SK-N-SH (cell line): ENCODE measurements around the gene MIEN1. TPM values are rescaled to one million over a fixed set of nuclear protein-coding genes. Genes with fewer than 3 reads are reported as not detected.
A peak's percentile ranks its signal among the peaks of the same experiment; 100 is the strongest.

Experiments used
- CTCF ChIA-PET: fragments of 300-600, 350-600 bp; formaldehyde crosslinking; extraction: SDS; loops from one replicate; lab custom pipeline; 2021; lab: Yijun Ruan, JAX
- POLR2A ChIA-PET: fragments of 350-600 bp; sonication (Branson Sonifier 250); formaldehyde crosslinking; extraction: SDS; loops from one replicate; lab custom pipeline; 2020; ENCODE audit warnings: antibody characterized with exemption, inconsistent platforms; lab: Yijun Ruan, JAX
- DNase-seq: peaks from one replicate; pipeline ENCODE4 v3.0.0; 2012
- H2AFZ ChIP-seq: fragments of 200-600 bp; sonication (generic); 2 replicates; pipeline ENCODE4 v1.8.1; 2016; ENCODE audit warnings: antibody characterized with exemption, mild to moderate bottlenecking, low read depth
- H3F3A ChIP-seq: fragments of 200-600 bp; sonication (generic); replicated peaks from 2 replicates; pipeline ENCODE3; 2016; ENCODE audit warnings: antibody characterized with exemption, mild to moderate bottlenecking; ENCODE audit not compliant: insufficient read depth
- H3K27ac ChIP-seq, 2 experiments: fragments of 200-500 bp in 1 of 2; fragments of 200-600 bp in 1 of 2; sonication (Bioruptor generic) in 1 of 2; sonication (generic), shearing (Covaris generic) in 1 of 2; 2 replicates each; pipeline versions ENCODE4 v1.5.1 to v1.6.1; 2014 to 2016; ENCODE audit warnings: low read depth in 2 of 2, inconsistent platforms in 1 of 2, low read length in 1 of 2, mild to moderate bottlenecking in 1 of 2, mixed read lengths in 1 of 2
- H3K27me3 ChIP-seq: fragments of 200-600 bp; sonication (generic), shearing (Covaris generic); 2 replicates; pipeline ENCODE4 v1.6.1; 2016; ENCODE audit warnings: mixed run types; ENCODE audit not compliant: insufficient read depth
- H3K36me3 ChIP-seq, 2 experiments: fragments of 200-500 bp in 1 of 2; fragments of 200-600 bp in 1 of 2; sonication (Bioruptor generic) in 1 of 2; sonication (generic) in 1 of 2; replicated peaks in 1 of 2; 2 replicates each; pipeline versions ENCODE3 to v1.5.1; 2014 to 2016; ENCODE audit warnings: low read length in 1 of 2, mild to moderate bottlenecking in 1 of 2; ENCODE audit not compliant: insufficient read depth in 2 of 2, control insufficient read depth in 1 of 2
- H3K4me1 ChIP-seq, 2 experiments: fragments of 200-500 bp in 1 of 2; fragments of 200-600 bp in 1 of 2; sonication (Bioruptor generic) in 1 of 2; sonication (generic), shearing (Covaris generic) in 1 of 2; 2 replicates each; pipeline versions ENCODE4 v1.5.1 to v1.6.1; 2014 to 2016; ENCODE audit warnings: low read depth in 1 of 2, low read length in 1 of 2, mixed run types in 1 of 2; ENCODE audit not compliant: insufficient read depth in 2 of 2, control insufficient read depth in 1 of 2
- H3K4me2 ChIP-seq: fragments of 200-600 bp; sonication (generic), shearing (Covaris generic); 2 replicates; pipeline ENCODE4 v1.6.1; 2017; ENCODE audit warnings: mixed run types
- H3K4me3 ChIP-seq, 2 experiments: fragments of 200-500 bp in 1 of 2; fragments of 200-600 bp in 1 of 2; sonication (Bioruptor generic) in 1 of 2; sonication (generic), shearing (Covaris generic) in 1 of 2; 2 replicates each; pipeline versions ENCODE4 v1.5.1 to v1.8.1; 2014 to 2016; ENCODE audit warnings: low read depth in 2 of 2, inconsistent platforms in 1 of 2, low read length in 1 of 2, mild to moderate bottlenecking in 1 of 2, mixed read lengths in 1 of 2, moderate library complexity in 1 of 2
- H3K79me2 ChIP-seq: fragments of 200-600 bp; sonication (generic); 2 replicates; pipeline ENCODE4 v1.8.1; 2017; ENCODE audit warnings: mild to moderate bottlenecking; ENCODE audit not compliant: insufficient read depth
- H3K9ac ChIP-seq: fragments of 200-600 bp; sonication (generic); 2 replicates; pipeline ENCODE4 v1.6.1; 2017; ENCODE audit warnings: mixed run types
- H3K9me2 ChIP-seq: fragments of 200-600 bp; sonication (generic); 2 replicates; pipeline ENCODE4 v1.6.1; 2017; ENCODE audit warnings: mixed run types
- H3K9me3 ChIP-seq: fragments of 200-600 bp; sonication (generic); 2 replicates; pipeline ENCODE4 v1.6.1; 2017; ENCODE audit warnings: mixed run types, mild to moderate bottlenecking, moderate library complexity
- H4K20me1 ChIP-seq: fragments of 200-600 bp; sonication (generic); 2 replicates; pipeline ENCODE4 v1.6.1; 2017; ENCODE audit warnings: mild to moderate bottlenecking, mixed run types; ENCODE audit not compliant: insufficient read depth
- FOSL2 ChIP-seq: IDR thresholded peaks from 2 replicates; pipeline ENCODE4 v1.4.0; 2012; ENCODE audit warnings: low read depth, mild to moderate bottlenecking, moderate library complexity, borderline replicate concordance
- MXI1 ChIP-seq: IDR thresholded peaks from 2 replicates; pipeline ENCODE4 v1.6.1; 2012; ENCODE audit warnings: mild to moderate bottlenecking, low read depth, low read length, improper control_type of control experiment
- RCOR1 ChIP-seq: fragments of 150-350 bp; IDR thresholded peaks from 2 replicates; pipeline ENCODE4 v1.6.1; 2017; ENCODE audit warnings: antibody characterized with exemption, low read length
- SIN3A ChIP-seq: IDR thresholded peaks from 2 replicates; pipeline ENCODE4 v1.6.1; 2012; ENCODE audit warnings: low read depth, mild to moderate bottlenecking, low read length, moderate library complexity, borderline replicate concordance
- WGBS: methylation state at CpG from one replicate; pipeline ENCODE4 v1.1.6; 2017; ENCODE audit warnings: low lambda C conversion rate; 5-methylcytosine and 5-hydroxymethylcytosine counted together
- polyA plus RNA-seq, 3 experiments: library from polyadenylated mRNA; depleted of rRNA; stranded (reverse); fragments of >200 nt; gene quantifications; 2 replicates each; pipeline ENCODE4 v1.2.3, GENCODE V29; 2012
- TF ChIP-seq, protein P1 (sequence below): fragments of 150-350 bp; IDR thresholded peaks from 2 replicates; pipeline ENCODE4 v1.6.1; 2016; ENCODE audit warnings: mild to moderate bottlenecking, low read depth, low read length
- TF ChIP-seq, protein P2 (sequence below): fragments of 200-600 bp; sonication (generic); IDR thresholded peaks from 2 replicates; pipeline ENCODE4 v1.6.1; 2017; ENCODE audit warnings: antibody characterized with exemption, mild to moderate bottlenecking, moderate library complexity

The MIEN1 gene
- polyA plus RNA-seq, 1 of the 3 experiments (the other 2 are of a cell fraction): 100 TPM

DNA sequence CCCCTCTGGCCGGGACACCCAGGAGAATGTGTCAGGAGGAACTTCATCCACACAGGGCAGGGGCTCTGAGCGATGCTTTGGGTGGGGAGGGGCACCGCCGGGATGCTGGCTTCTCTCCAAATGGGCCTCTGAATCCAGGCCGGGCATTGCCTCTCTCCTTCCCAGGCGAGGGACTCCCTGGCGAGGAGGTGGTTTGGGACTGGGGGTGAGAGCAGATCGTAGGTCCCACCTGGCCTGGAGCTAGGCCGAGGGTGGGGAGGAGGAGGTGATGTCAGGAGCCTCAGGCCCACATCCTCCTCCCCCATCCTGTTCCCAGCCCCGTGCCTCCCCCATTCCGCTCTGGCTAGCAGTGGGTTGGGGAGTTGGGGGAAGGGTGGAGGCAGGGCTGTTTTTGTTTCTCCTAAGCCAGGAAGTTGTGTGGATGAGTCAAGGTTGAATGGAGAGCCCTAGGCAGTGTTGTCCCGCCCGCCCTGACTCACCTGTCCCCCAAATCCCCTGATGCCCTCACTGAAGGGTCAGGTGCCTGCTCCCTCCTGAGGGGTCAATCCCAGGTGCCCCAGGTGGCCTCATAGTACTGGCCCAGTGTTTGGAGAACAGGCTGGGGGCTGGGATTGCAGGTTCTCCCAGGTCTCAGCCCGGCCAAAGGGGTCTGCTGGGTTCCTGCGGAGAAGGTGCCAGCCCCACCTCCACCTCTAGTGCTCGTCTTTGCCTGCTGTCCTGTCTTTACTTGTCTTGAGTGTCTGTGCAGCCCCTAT is 10.2 kb upstream of the MIEN1 start:
- H4K20me1 ChIP-seq: no peaks in the 10 kb centered on the region
- H3K79me2 ChIP-seq: no peaks in the 10 kb centered on the region
- no peak overlapping the region for H3K27ac ChIP-seq
- DNase-seq: peak; percentile 26
- H3K36me3 ChIP-seq: no peaks in the 10 kb centered on the region
- H3K9me3 ChIP-seq: no peaks in the 10 kb centered on the region
- H3K4me3 ChIP-seq: no peak overlapping the region
- POLR2A ChIA-PET: no interaction called here
- CTCF ChIA-PET: interaction anchor here (0.6 kb wide), 1 partner anchor 101 kb away, joined by 3 read pairs; no protein-coding TSS in a partner anchor
- H3F3A ChIP-seq: no peaks in the 10 kb centered on the region
- H3K9me2 ChIP-seq: no peaks in the 10 kb centered on the region
- no peak overlapping the region for H3K9ac ChIP-seq
- 0 out of 2 replicates have a peak, but pooled peaks cover 7% of the 10 kb centered on the region for H3K27me3 ChIP-seq
- H3K4me2 ChIP-seq: no peak overlapping the region
- no peak for TF ChIP-seq SIN3A
- TF ChIP-seq FOSL2: no peak
- TF ChIP-seq RCOR1: no peak
- TF ChIP-seq, protein P1, sequence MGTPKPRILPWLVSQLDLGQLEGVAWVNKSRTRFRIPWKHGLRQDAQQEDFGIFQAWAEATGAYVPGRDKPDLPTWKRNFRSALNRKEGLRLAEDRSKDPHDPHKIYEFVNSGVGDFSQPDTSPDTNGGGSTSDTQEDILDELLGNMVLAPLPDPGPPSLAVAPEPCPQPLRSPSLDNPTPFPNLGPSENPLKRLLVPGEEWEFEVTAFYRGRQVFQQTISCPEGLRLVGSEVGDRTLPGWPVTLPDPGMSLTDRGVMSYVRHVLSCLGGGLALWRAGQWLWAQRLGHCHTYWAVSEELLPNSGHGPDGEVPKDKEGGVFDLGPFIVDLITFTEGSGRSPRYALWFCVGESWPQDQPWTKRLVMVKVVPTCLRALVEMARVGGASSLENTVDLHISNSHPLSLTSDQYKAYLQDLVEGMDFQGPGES: no peak
- TF ChIP-seq MXI1: no peak
- TF ChIP-seq, all 33 proteins: peak for 0
- Histone ChIP-seq H2AFZ (no peak overlapping the region), H3K4me1 (no peaks in the 10 kb centered on the region)
- 62% methylated on average over 15 of the region's 16 CpGs for WGBS

DNA sequence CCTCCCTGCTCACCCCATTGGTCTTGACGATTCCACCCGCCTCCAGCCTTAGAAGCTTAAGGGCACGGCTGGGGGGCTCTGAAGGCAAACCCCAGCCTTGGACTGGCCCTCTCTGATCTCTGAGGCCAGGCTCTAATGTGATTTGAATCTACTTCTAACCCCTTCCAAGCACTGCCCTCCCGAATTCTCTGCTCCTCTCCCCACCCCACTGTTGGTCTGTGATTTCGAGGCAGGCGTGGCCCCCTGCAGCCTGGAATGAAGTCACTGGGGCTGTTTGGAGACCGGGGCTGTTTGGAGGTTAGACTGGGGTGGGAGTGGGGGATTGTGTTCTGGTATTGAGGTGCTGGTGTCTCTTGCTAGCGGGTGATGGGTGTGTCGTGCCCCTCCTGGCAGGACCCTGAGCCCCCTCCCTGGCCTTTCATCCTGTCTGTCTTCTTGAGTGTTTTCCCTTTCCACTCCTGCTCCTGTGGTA is 9.6 kb upstream of the MIEN1 start:
- 0 out of 2 replicates have a peak, but pooled peaks cover 7% of the 10 kb centered on the region for H3K27me3 ChIP-seq
- H4K20me1 ChIP-seq: no peaks in the 10 kb centered on the region
- no peak overlapping the region for H3K4me3 ChIP-seq
- no peaks in the 10 kb centered on the region for H3K9me3 ChIP-seq
- CTCF ChIA-PET: interaction anchor here (1.5 kb wide), 1 partner anchor 10 kb away, joined by 5 read pairs; the partner anchor contains the start of gene MIEN1
- DNase-seq: peak; percentile 22
- H3K36me3 ChIP-seq: no peaks in the 10 kb centered on the region
- no peak overlapping the region for H3K27ac ChIP-seq
- H3K4me1 ChIP-seq: no peaks in the 10 kb centered on the region
- no peak overlapping the region for H3K4me2 ChIP-seq
- no peaks in the 10 kb centered on the region for H3K9me2 ChIP-seq
- no peaks in the 10 kb centered on the region for H3F3A ChIP-seq
- POLR2A ChIA-PET: no interaction called here
- WGBS: 61% methylated on average over 9 of the region's 9 CpGs
- no peak overlapping the region for H2AFZ ChIP-seq
- no peaks in the 10 kb centered on the region for H3K79me2 ChIP-seq
- TF ChIP-seq, protein P2, sequence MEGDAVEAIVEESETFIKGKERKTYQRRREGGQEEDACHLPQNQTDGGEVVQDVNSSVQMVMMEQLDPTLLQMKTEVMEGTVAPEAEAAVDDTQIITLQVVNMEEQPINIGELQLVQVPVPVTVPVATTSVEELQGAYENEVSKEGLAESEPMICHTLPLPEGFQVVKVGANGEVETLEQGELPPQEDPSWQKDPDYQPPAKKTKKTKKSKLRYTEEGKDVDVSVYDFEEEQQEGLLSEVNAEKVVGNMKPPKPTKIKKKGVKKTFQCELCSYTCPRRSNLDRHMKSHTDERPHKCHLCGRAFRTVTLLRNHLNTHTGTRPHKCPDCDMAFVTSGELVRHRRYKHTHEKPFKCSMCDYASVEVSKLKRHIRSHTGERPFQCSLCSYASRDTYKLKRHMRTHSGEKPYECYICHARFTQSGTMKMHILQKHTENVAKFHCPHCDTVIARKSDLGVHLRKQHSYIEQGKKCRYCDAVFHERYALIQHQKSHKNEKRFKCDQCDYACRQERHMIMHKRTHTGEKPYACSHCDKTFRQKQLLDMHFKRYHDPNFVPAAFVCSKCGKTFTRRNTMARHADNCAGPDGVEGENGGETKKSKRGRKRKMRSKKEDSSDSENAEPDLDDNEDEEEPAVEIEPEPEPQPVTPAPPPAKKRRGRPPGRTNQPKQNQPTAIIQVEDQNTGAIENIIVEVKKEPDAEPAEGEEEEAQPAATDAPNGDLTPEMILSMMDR: no peak
- no peak overlapping the region for H3K9ac ChIP-seq
